ENCODE data around the gene GANAB. TPM values are rescaled to one million over a fixed set of nuclear protein-coding genes. Genes with fewer than 3 reads are reported as not detected.
"Not testable (repeated sequence)": the region's sequence is repeated elsewhere in the genome, so short reads cannot be mapped to it uniquely, and the experiment has no call there.

Gene GANAB
- polyA plus RNA-seq: 100 to 1,000 TPM; 135 to 246 (median 167) TPM

GRCh38 chr11:62645946-62646824 is at the start of gene GANAB:
TSS of gene GANAB (minus strand) at chr11:62646613. CDS start at chr11:62646599, 14 bp downstream.
- Mint-ChIP-seq H3K27ac (peak within 1 kb of the TSS; percentile 95 to 99 (median 98)), H3K36me3 (no peaks in the 10 kb centered on the region), H3K27me3 (ENCODE audit: low read depth in 3 of 3) (peaks cover 0 to 7% (median 0%) of the 10 kb centered on the region in 3 donors), H3K4me3 (peak within 1 kb of the TSS; percentile 91 to 99 (median 96)), H3K9me3 (no peaks in the 10 kb centered on the region), H3K4me1 (peaks cover 35% of the 10 kb centered on the region in 2 donors)
- peak; percentile 96 to 97 (median 97) for DNase-seq

DNA sequence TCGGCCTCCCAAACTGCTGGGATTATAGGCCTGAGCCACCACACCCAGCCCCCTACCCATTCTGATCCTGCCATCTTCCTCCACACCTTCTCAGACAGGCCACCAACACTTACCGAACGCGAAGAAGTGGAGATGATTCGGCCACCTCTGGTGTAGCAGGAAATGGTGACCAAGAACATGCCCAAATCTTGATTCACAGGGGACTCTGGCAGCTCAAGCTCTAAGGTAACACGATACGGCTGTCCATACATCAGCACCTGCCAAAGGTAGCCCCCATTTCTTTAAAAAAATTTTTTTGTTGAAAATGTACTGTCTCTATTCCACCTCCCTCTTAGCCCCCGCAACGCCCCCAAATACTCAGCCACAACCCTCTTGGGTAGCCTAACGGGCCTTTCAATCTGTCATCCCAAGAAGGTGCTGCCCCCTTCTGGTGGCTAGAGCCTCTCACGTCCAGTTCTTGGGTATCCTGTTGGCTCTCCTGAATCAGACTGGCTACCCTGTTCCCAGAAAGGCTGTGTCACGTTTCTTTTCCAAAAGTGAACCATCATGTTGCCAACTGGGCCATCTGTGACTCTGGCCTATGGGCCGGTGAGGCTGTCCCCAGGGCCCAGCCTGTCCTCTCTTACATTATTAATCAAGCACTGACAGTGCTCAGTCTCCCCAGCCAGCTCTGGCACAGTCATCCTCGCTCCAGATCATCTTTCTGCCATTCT is 48.2 kb upstream of the GANAB start:
- DNase-seq: peak; percentile 69 to 78 (median 73)
- peaks cover 0 to 4% (median 0%) of the 10 kb centered on the region in 3 donors for H3K27me3 Mint-ChIP-seq (ENCODE audit: low read depth in 3 of 3)
- no peak overlapping the region for H3K4me3 Mint-ChIP-seq
- H3K9me3 Mint-ChIP-seq: no peaks in the 10 kb centered on the region
- peaks cover 5 to 7% of the 10 kb centered on the region in 2 donors for H3K4me1 Mint-ChIP-seq
- H3K27ac Mint-ChIP-seq: peak overlapping the region in 4 of 6 donors; percentile 14 to 76 (median 34)
- H3K36me3 Mint-ChIP-seq: peaks cover 8 to 13% (median 9%) of the 10 kb centered on the region in 3 donors

DNA sequence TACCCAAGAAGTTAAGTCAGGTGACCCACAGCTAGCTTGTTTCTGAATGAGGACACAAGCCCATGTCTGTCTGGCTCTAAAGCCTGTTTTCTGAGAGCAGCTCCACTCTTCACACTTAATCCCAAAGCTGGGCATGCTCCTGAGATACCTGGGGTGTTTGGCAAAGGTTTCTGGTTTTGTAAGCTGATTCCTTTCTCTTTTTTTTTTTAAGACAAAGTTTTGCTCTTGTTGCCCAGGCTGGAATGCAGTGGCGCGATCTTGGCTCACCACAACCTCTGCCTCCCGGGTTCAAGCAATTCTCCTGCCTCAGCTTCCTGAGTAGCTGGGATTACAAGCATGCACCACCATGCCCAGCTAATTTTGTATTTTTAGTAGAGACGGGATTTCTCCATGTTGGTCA is 47.2 kb upstream of the GANAB start:
- not testable (repeated sequence) for H3K4me3 Mint-ChIP-seq; H3K9me3 Mint-ChIP-seq; H3K27me3 Mint-ChIP-seq (ENCODE audit: low read depth in 3 of 3); H3K4me1 Mint-ChIP-seq; H3K27ac Mint-ChIP-seq; DNase-seq
- H3K36me3 Mint-ChIP-seq: peaks cover 9 to 15% (median 11%) of the 10 kb centered on the region in 3 donors

DNA sequence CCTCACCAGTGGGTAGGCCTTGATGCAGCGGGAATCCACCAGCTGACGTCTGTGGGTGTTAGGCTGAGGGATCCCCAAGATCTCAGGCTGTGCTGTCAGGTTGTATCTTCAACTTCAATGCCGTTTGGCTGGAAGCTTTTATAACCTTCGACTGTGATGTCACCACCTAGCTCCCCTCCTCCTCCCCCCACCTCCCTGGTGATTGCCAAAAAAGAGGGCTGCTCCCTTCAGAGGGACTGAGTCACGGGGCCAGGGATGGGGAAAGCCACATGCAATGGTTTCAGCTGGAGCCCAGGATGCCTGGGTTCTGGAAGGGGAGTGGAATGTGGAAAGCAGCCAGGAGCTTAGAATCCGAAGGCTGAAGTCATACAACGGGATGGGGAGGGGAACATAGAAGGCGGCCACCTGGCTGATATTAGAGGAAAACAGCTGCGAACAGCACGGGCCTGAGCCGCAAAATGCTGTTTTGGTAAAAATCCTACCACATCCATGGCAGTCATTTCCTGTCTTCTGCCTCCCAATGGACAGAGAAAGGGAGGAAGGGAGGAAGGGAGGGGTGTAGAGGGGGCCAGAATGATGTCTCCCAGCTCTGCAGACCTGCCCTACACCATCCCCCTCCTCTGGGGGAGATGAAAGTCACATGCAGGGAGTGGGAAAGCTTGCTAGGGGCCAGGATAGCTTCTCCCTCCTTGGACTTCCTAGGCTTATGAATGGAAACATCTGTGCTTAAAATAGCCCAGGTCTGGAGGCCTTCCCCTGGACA is 43.2 kb upstream of the GANAB start, which contains the start of gene LRRN4CL:
Gene LRRN4CL, minus strand, starts transcription at position 110 of the 763 bp plus-strand sequence. CDS start 1,022 bp downstream, outside the sequence.
- no peak for DNase-seq
- Mint-ChIP-seq H3K4me1 (peaks cover under 1 to 3% of the 10 kb centered on the region in 2 donors), H3K4me3 (no peak within 1 kb of the TSS), H3K9me3 (no peaks in the 10 kb centered on the region), H3K36me3 (peaks cover 8 to 18% (median 14%) of the 10 kb centered on the region in 3 donors), H3K27me3 (ENCODE audit: low read depth in 3 of 3) (peaks cover 0 to 9% (median 0%) of the 10 kb centered on the region in 3 donors), H3K27ac (no peak within 1 kb of the TSS)

DNA sequence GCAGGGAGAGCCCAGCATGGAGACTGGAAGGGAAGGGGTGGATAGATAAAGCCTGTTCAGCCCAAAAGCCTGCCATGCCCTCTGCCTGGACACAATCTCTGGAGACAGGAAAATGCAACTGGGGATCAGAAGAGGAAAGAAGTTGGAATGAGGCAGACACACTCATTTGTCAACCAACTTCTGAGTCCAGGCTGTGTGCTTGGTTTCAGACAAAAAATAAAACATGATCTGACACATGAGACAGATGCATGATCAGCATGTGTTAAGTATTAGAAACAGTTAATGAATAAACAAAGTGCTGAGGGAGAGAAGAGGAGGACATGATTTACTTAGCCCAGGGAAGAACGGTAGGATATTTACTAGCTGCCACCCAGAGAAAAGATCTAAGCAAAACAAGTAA is 42.1 kb upstream of the GANAB start:
- no peak for DNase-seq
- H3K4me3 Mint-ChIP-seq: no peak overlapping the region
- H3K27me3 Mint-ChIP-seq (ENCODE audit: low read depth in 3 of 3): peaks cover 0 to 9% (median 0%) of the 10 kb centered on the region in 3 donors
- H3K36me3 Mint-ChIP-seq: peaks cover 8 to 18% (median 14%) of the 10 kb centered on the region in 3 donors
- no peaks in the 10 kb centered on the region for H3K4me1 Mint-ChIP-seq
- H3K27ac Mint-ChIP-seq: no peak overlapping the region
- no peaks in the 10 kb centered on the region for H3K9me3 Mint-ChIP-seq

GRCh38 chr11:62687508-62688396 is 41.3 kb upstream of the GANAB start:
- Mint-ChIP-seq H3K36me3 (peaks cover 8 to 15% (median 10%) of the 10 kb centered on the region in 3 donors), H3K9me3 (no peaks in the 10 kb centered on the region), H3K4me1 (no peaks in the 10 kb centered on the region), H3K27me3 (ENCODE audit: low read depth in 3 of 3) (peaks cover 0 to 9% (median 0%) of the 10 kb centered on the region in 3 donors), H3K27ac (no peak overlapping the region), H3K4me3 (no peak overlapping the region)
- DNase-seq: no peak

- H3K9me3 Mint-ChIP-seq: no peaks in the 10 kb centered on the region
- no peak for DNase-seq
- H3K36me3 Mint-ChIP-seq: no peaks in the 10 kb centered on the region
- H3K4me1 Mint-ChIP-seq: peaks cover 21 to 25% of the 10 kb centered on the region in 2 donors
- H3K27ac Mint-ChIP-seq: no peak overlapping the region
- peaks cover 7 to 10% (median 9%) of the 10 kb centered on the region in 3 donors for H3K27me3 Mint-ChIP-seq (ENCODE audit: low read depth in 3 of 3)
- H3K4me3 Mint-ChIP-seq: no peak overlapping the region
These were observed 36.1 kb upstream of the GANAB start for GRCh38 chr11:62682518-62682917.

GRCh38 chr11:62680825-62681240 is 34.4 kb upstream of the GANAB start:
- Mint-ChIP-seq H3K4me1 (peaks cover 32 to 39% of the 10 kb centered on the region in 2 donors), H3K9me3 (no peaks in the 10 kb centered on the region), H3K27me3 (ENCODE audit: low read depth in 3 of 3) (peaks cover 5 to 10% (median 9%) of the 10 kb centered on the region in 3 donors), H3K36me3 (peaks cover 4 to 9% (median 6%) of the 10 kb centered on the region in 3 donors), H3K27ac (peak overlapping the region; percentile 31 to 87 (median 69)), H3K4me3 (peak overlapping the region; percentile 41 to 94 (median 57))
- peak; percentile 17 to 24 (median 24) for DNase-seq

DNA sequence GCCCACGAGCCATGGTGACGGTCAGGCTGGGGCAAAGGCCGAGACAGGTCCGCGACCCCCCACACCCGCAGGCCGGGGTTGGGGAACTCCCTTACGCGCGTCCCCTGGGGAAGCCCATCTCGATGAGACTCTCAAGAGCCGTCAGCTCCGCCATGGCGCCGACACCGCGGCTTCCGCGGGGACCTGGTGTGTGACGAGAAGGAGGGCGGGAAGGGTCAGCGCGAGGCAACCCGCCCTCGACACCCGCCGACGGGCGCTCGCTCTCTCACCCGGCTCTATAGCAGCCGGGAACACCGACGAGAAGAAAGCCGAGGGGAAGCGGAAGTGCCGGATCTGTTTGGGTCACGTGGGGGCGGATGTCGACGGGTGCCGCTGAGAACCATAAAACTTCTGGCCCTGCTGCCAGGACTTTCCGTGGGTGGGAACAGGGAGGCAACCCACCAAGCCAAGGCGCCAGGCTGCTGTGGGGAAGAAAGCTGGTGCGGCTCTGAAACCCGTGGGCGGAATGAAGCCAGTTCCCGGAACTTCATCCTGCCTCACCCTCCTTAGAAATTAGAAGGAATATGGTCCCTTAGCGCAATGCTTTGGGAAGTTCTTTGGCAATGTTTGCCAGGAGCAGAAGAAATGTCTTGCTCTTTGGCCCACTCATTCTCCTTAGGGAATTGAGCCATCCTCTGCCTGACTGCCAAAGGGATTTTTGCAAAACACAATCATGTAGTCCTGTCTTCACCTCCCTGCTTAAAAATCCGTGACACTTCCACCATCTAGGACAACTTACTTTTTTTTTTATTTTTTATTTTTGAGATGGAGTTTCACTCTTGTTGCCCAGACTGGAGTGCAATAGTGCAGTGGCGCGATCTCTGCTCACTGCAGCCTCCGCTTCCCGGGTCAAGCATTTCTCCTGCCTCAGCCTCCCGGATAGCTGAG is 32.6 kb upstream of the GANAB start, which contains the start of gene UBXN1:
Gene UBXN1, minus strand, starts transcription at position 304 of the 927 bp plus-strand sequence. Its CDS starts 150 bp downstream, at position 154.
- H3K27ac Mint-ChIP-seq: peak within 1 kb of the TSS; percentile 88 to 98 (median 94)
- peaks cover 32 to 46% of the 10 kb centered on the region in 2 donors for H3K4me1 Mint-ChIP-seq
- H3K27me3 Mint-ChIP-seq (ENCODE audit: low read depth in 3 of 3): peaks cover 5 to 10% (median 9%) of the 10 kb centered on the region in 3 donors
- H3K9me3 Mint-ChIP-seq: no peaks in the 10 kb centered on the region
- peak within 1 kb of the TSS; percentile 81 to 97 (median 94) for H3K4me3 Mint-ChIP-seq
- H3K36me3 Mint-ChIP-seq: peaks cover 8 to 13% (median 10%) of the 10 kb centered on the region in 3 donors
- DNase-seq: peak; percentile 84 to 87 (median 87)

DNA sequence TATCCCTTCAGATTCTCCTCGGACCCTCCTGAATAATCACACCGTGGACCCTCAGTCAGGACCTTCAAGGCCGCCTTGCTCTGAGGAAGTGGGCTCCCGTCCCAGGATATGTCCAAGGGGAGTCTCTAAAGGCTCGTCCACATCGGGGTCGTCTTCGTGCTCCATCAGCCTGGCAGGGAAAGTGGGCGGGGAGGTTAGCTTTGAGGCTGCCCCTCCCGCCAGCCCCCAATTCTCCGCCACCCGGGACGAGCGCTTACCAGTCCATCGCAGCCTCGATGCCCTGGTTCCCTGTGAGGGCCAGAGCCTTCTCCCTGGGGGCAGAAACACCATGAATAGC is 32.0 kb upstream of the GANAB start:
- H3K4me3 Mint-ChIP-seq: peak overlapping the region; percentile 81 to 97 (median 94)
- H3K4me1 Mint-ChIP-seq: peaks cover 33 to 46% of the 10 kb centered on the region in 2 donors
- H3K27me3 Mint-ChIP-seq (ENCODE audit: low read depth in 3 of 3): peaks cover 5 to 10% (median 9%) of the 10 kb centered on the region in 3 donors
- no peak for DNase-seq
- no peaks in the 10 kb centered on the region for H3K9me3 Mint-ChIP-seq
- peaks cover 8 to 13% (median 10%) of the 10 kb centered on the region in 3 donors for H3K36me3 Mint-ChIP-seq
- peak overlapping the region; percentile 88 to 98 (median 94) for H3K27ac Mint-ChIP-seq

GRCh38 chr11:62677714-62678113 is 31.3 kb upstream of the GANAB start:
- H3K36me3 Mint-ChIP-seq: peaks cover 8 to 13% (median 10%) of the 10 kb centered on the region in 3 donors
- H3K9me3 Mint-ChIP-seq: no peaks in the 10 kb centered on the region
- H3K27me3 Mint-ChIP-seq (ENCODE audit: low read depth in 3 of 3): peaks cover 5 to 10% (median 9%) of the 10 kb centered on the region in 3 donors
- no peak for DNase-seq
- H3K4me3 Mint-ChIP-seq: peak overlapping the region; percentile 81 to 97 (median 94)
- H3K4me1 Mint-ChIP-seq: peaks cover 36 to 46% of the 10 kb centered on the region in 2 donors
- peak overlapping the region; percentile 88 to 98 (median 94) for H3K27ac Mint-ChIP-seq

Data from immature natural killer cell (primary cell).